Calu3 (cell line): Measurements from ENCODE around the gene JARID2. TPM values are rescaled to one million over a fixed set of nuclear protein-coding genes. Genes with fewer than 3 reads are reported as not detected.

Source experiments
- BruUV-seq: library from RNA; stranded (reverse); fragments of 400-500 nt; replicated peaks from 2 replicates; lab custom pipeline; 2021; lab: Mats Ljungman, UMichigan
- CTCF ChIA-PET: fragments of 300-600 bp; sonication (Branson Sonifier 250); formaldehyde crosslinking; loops from one replicate; lab custom pipeline; 2022; ENCODE audit warnings: antibody characterized with exemption; lab: Charles Lee
- DNase-seq: peaks from one replicate; pipeline ENCODE4 v3.0.0; 2022
- H3K27ac Mint-ChIP-seq: one replicate; pipeline ENCODE4 v1.8.0; 2022; ENCODE audit warnings: mixed read lengths; ENCODE audit not compliant: unreplicated experiment
- H3K27me3 Mint-ChIP-seq: one replicate; pipeline ENCODE4 v1.8.0; 2022; ENCODE audit warnings: mixed read lengths; ENCODE audit not compliant: unreplicated experiment
- H3K36me3 Mint-ChIP-seq: one replicate; pipeline ENCODE4 v1.8.0; 2022; ENCODE audit warnings: mild to moderate bottlenecking, moderate library complexity, mixed read lengths; ENCODE audit not compliant: insufficient read depth, unreplicated experiment
- H3K4me1 Mint-ChIP-seq: one replicate; pipeline ENCODE4 v1.8.0; 2022; ENCODE audit warnings: mild to moderate bottlenecking, low read depth, mixed read lengths; ENCODE audit not compliant: unreplicated experiment
- H3K4me3 Mint-ChIP-seq: one replicate; pipeline ENCODE4 v1.8.0; 2022; ENCODE audit warnings: mild to moderate bottlenecking, low read depth, moderate library complexity, mixed read lengths; ENCODE audit not compliant: unreplicated experiment
- H3K9me3 Mint-ChIP-seq: one replicate; pipeline ENCODE4 v1.8.0; 2022; ENCODE audit warnings: low read depth, mixed read lengths; ENCODE audit not compliant: unreplicated experiment
- CTCF ChIP-seq: fragments of 200-600 bp; IDR thresholded peaks from one replicate; pipeline ENCODE4 v1.8.0; 2022; ENCODE audit warnings: antibody characterized with exemption; ENCODE audit not compliant: unreplicated experiment
- intact Hi-C: fragments of 100-400 bp; cut with micrococcal nuclease; formaldehyde crosslinking; loops from one replicate; pipeline ENCODE4 v1.10.0; 2022; ENCODE audit not compliant: unreplicated experiment
- total RNA-seq: library from RNA; stranded (reverse); gene quantifications from 2 replicates; pipeline ENCODE4 v1.2.3, GENCODE V29; 2022

JARID2 gene
- total RNA-seq, 1 experiment from 2014 or later: 9.4 TPM

DNA sequence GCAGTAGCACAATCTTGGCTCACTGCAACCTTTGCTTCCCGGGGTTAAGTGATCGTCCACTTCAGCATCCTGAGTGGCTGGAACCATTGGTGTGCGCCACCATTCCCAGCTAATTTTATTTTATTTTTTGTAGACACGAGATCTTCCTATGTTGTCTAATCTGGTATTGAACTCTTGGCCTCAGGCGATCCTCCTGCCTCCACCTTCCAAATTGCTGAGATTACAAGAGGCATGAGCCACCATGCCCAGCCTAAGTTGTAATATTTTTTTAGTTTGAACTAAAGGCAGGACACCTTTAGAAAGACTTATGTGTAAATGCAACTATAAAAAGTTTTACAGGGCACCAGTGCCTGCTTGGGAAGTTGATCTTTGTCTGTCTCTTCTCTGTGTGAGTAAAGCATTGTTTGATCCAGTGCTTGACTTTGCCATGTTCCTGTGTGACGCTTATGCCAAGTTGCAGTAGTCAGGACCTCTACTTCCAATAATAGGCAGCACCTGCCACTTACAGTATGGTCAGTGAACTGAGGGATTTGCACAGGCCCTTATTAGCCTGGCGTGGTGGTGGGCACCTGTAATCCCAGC is 46.9 kb downstream of the JARID2 start:
- DNase-seq: no peak
- BruUV-seq: no TSS peak
- Mint-ChIP-seq H3K27ac (no peak overlapping the region), H3K4me1 (peaks cover 7% of the 10 kb centered on the region), H3K27me3 (no peaks in the 10 kb centered on the region), H3K4me3 (no peak overlapping the region), H3K9me3 (peaks cover 3% of the 10 kb centered on the region), H3K36me3 (no peaks in the 10 kb centered on the region)
- TF ChIP-seq CTCF: no peak
- CTCF ChIA-PET: no interaction called here
- intact Hi-C loops: no loop called here

GRCh38 chr6:15293674-15294073 is 47.8 kb downstream of the JARID2 start:
- peaks cover 6% of the 10 kb centered on the region for H3K4me1 Mint-ChIP-seq
- no peaks in the 10 kb centered on the region for H3K36me3 Mint-ChIP-seq
- intact Hi-C loops: no loop called here
- no peak overlapping the region for H3K27ac Mint-ChIP-seq
- peaks cover 3% of the 10 kb centered on the region for H3K9me3 Mint-ChIP-seq
- no peak for DNase-seq
- TF ChIP-seq CTCF: no peak
- H3K27me3 Mint-ChIP-seq: no peaks in the 10 kb centered on the region
- H3K4me3 Mint-ChIP-seq: no peak overlapping the region
- CTCF ChIA-PET: no interaction called here
- BruUV-seq: no TSS peak

- no peaks in the 10 kb centered on the region for H3K27me3 Mint-ChIP-seq
- no TSS peak for BruUV-seq
- CTCF ChIA-PET: no interaction called here
Observed at GRCh38 chr6:15294504-15294903, 48.6 kb downstream of the JARID2 start.

GRCh38 chr6:15296249-15296648 is 50.4 kb downstream of the JARID2 start:
- H3K4me1 Mint-ChIP-seq: peaks cover 9% of the 10 kb centered on the region
- H3K36me3 Mint-ChIP-seq: no peaks in the 10 kb centered on the region
- no TSS peak for BruUV-seq
- H3K27ac Mint-ChIP-seq: no peak overlapping the region
- TF ChIP-seq CTCF: no peak
- no peak for DNase-seq
- no peaks in the 10 kb centered on the region for H3K27me3 Mint-ChIP-seq
- intact Hi-C loops: no loop called here
- H3K4me3 Mint-ChIP-seq: no peak overlapping the region
- CTCF ChIA-PET: no interaction called here
- H3K9me3 Mint-ChIP-seq: no peaks in the 10 kb centered on the region

More at GRCh38 chr6:15294504-15294903, 48.6 kb downstream of the JARID2 start:
- H3K9me3 Mint-ChIP-seq: no peaks in the 10 kb centered on the region
- intact Hi-C loops: no loop called here
- H3K36me3 Mint-ChIP-seq: no peaks in the 10 kb centered on the region
- no peak for TF ChIP-seq CTCF
- no peak overlapping the region for H3K4me3 Mint-ChIP-seq
- no peak overlapping the region for H3K27ac Mint-ChIP-seq
- H3K4me1 Mint-ChIP-seq: peaks cover 8% of the 10 kb centered on the region
- DNase-seq: no peak
